RKO (cell line): Measurements from ENCODE around the gene WDPCP.
"Not testable (repeated sequence)": the region's sequence is repeated elsewhere in the genome, so short reads cannot be mapped to it uniquely, and the experiment has no call there.

Source experiments
- DNase-seq: peaks from one replicate; pipeline ENCODE4 v3.0.0-alpha.2; 2016; ENCODE audit warnings: low spot score

The WDPCP gene

DNA sequence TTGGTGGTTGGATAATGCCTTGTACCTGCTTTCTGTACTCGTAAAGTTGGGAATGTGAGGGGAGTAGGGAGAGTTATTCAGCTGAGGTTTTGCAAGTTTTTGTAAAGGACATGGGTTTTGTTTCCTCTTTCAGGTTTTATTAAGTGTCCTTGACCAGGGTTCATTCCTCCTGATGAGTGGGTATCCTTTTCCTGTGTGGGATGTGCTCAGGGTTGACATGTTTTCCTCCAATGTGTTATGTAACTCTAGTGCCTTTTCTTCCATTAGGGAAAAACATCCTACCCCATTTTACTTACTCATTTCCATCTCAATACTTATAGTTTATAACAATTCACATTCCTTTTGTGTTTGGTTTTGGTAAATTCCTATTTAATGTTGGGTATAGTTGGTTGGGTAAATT, 489.2 kb downstream of the WDPCP start:
- no peak for DNase-seq

DNA sequence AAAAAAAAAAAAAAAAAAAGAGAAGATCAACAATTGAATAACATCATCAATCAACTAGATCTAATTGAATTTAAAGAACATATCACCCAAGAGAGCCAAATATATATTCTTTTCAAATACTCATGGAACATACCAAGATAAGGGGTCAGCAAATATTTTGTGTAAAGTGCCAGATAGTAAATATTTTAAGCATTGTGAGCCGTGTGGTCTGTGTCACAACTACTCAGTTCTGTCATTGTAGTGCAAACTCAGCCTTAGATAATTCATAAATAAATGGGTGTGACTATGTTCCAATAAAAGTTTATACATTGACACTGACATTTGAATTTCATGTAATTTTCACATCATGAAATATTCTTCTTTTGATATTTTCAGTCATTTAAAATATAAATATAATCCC, 491.8 kb downstream of the WDPCP start:
- no peak for DNase-seq

DNA sequence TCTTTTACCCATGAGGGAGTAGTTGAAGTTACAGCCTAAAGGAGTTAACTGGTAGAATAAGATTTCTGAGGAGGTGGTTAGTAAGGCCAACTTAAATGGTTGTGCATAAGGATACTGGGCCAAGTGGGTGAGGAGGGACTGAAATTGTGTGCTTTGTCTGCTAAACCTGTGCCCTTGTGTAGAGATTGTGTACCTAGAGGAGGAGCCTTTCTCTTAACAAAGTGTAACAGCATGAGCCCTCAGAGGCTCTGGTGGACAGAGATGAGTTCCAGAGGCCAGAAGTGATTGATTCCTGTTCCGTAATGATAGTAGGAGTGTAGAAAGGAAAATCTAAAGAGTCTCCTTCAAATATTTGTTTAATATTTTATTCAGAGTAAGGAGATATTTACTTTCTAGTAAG, 494.8 kb downstream of the WDPCP start:
- DNase-seq = no peak

DNA sequence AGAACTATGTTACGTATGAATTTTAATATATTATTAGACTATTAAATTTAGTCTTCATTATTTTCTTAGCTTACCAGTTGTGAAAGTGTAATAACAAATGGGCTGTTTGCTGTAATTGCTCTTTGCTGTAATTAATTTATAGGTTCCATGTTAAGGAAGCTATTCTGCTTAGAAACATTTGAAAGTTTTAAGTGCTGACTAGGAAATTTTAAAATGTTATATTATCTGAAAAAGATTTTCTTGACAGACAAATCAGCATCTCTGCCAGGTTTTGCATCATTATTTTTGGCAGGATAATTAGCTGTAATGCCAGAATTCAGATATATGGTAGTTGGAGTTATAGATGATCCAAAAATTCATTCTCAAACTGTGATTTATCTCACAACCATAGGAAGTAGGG, 495.4 kb downstream of the WDPCP start:
- DNase-seq = no peak

DNA sequence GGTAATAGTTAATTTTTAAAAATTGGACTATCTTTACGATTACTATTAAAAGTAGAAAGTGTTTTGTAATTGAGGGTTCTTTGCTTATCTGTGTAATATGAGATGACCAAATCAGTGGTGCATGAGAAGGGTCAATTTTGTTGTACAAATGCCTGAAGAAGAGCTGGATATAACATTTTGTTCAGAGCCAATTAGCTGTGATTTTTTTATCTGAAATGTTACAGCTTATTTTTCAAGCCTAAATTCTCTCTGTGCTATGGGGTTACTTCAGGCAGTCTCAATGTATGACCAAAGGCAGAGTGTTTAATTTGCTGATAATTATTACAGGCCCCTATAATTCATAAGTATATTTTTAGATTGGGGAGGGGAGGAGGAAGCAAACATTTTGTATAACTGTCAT, 495.9 kb downstream of the WDPCP start:
- no peak for DNase-seq

DNA sequence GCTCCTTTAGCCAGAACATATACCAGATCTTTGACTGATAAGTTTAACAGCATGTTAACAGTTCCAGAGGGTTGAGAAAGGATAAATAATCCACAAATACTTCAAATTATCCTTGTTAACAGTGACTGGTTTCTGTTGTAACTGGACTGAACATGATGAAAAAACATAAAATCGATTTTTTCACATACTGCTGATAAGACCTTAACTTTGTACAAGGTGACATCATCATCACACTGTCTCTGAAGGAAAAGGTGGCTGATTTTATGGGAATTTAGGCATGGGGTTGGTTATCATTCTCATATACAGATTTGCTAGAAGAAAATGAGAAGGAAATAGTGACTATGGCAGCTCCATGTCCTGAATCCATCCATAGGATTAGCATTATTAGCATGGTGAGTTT, 501.6 kb downstream of the WDPCP start:
- no peak for DNase-seq

DNA sequence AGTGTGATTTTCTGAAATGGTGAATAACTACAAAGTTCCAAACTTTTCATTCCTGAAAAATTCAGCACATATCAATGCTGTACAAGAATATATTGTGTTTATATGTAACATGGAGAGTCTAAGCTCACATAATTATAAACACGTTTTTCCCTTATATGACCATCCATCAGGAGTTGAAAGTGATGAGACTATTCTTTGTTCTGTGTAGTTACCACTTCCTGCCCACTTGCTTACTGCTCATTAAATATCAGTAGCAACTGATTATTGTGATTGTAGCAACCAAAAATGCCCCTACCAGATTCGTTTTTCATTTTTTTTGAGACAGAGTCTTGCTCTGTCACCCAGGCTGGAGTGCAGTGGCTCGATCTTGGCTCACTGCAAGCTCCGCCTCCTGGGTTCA, 506.9 kb downstream of the WDPCP start:
- no peak for DNase-seq

DNA sequence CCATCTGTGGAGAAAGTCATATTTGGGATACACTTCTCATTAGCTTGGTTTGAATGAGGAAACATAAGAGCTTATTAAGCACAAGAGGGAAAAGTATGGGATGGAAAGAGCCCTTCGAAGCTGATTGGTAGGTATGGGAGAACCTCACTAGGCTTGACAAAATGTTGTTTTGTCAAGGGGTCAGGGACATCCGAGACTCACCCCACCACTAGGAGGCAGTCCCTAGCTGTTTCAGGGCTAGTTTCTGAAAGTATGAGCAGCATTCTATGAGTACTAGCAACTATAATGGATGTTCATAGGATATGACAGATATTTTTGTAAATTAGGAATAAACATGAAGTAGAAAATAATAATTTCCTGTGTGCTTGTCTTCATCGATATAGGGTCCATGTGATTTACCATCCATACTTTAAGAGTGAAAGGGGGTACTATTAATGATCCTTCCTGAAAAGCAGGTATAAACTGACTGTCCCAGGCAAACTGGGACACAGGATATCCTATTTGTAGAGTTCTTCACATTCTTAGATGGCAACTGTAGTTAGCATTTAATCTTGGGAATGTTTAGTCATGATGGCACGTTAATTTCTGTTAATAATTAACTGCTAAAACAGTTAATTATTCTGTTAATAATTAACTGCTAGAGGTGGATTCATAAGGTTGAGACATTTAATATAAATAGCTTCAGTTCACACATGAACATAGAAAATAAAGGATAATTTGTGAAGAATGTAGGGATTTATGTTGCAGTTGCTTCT, 509.2 kb downstream of the WDPCP start:
- DNase-seq = peak; percentile 11

DNA sequence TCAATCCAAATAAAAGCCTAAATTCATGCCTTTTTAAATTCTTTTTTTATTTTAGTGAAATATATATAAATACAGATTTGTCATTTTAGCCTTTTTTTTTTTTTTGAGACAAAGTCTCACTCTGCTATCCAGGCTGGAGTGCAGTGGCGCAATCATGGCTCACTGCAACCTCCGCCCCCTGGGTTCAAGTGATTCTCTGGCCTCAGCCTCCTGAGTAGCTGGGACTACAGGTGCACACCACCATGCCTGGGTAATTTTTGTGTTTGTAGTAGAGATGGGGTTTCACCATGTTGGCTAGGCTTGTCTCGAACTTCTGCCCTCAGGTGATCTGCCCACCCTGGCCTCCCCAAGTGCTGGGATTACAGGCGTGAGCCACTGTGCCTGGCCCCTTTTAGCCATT, 513.9 kb downstream of the WDPCP start:
- not testable (repeated sequence) for DNase-seq

DNA sequence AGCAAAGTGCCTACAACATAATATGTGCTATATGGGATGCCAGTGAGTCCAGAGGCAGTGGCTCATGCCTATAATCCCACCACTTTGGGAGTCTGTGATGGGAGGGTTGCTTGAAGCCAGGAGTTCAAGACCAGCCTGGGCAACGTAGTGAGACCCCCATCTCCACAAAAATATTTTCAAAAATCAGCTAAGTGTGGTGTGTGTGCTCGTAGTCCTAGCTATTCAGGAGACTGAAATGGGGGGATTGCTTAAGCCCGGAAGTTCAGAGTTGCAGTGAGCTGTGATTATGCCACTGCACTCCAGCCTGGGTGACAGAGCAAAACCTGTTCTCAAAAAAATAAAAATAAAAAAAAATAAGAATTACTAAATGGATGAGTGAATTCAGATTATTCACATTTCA, 514.3 kb downstream of the WDPCP start:
- DNase-seq = no peak

DNA sequence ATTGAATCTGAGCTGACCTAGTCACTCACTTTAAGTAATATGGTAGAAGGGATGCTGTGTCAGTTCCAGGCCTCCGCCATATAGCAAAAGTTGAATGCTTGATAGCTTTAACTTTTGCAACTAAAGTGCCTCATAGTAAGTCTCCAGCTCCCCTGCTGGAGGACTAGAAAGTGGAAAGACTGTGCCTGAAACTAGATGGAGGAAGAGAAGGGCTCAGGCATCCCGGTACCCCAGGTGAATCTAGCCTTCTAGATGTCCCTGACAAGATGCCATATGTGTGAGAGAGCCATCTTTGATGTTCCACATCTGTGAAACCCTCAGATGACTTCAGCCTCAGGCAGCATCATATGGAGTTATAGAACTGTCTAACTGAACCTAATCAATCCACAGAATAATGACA, 516.6 kb downstream of the WDPCP start:
- no peak for DNase-seq
